PFSK-1 (cell line): ENCODE measurements around the gene NOD2. TPM values are rescaled to one million over a fixed set of nuclear protein-coding genes. Genes with fewer than 3 reads are reported as not detected.

Experiments used
- FOXP2 ChIP-seq: optimal IDR thresholded peaks from 2 replicates; pipeline ENCODE3; 2011; ENCODE audit warnings: borderline replicate concordance, control low read depth, inconsistent platforms; ENCODE audit not compliant: insufficient read depth; ENCODE audit errors: extremely low read length, extremely low read depth
- POLR2AphosphoS5 ChIP-seq: IDR thresholded peaks from 2 replicates; pipeline ENCODE4 v1.6.1; 2012; ENCODE audit warnings: low read depth, mild to moderate bottlenecking, control low read depth, low read length, moderate library complexity
- REST ChIP-seq, 2 experiments: IDR thresholded peaks; 2 replicates each; pipeline versions ENCODE4 v1.6.1 to v1.8.0; 2011 to 2012; ENCODE audit warnings: low read depth in 2 of 2, low read length in 2 of 2, control low read depth in 1 of 2, inconsistent platforms in 1 of 2, mild to moderate bottlenecking in 1 of 2, moderate library complexity in 1 of 2; ENCODE audit not compliant: insufficient read depth in 1 of 2
- SIN3A ChIP-seq: IDR thresholded peaks from 2 replicates; pipeline ENCODE4 v1.6.1; 2012; ENCODE audit warnings: mild to moderate bottlenecking, low read length, moderate library complexity, borderline replicate concordance; ENCODE audit not compliant: insufficient read depth
- TAF1 ChIP-seq: IDR thresholded peaks from 2 replicates; pipeline ENCODE4 v1.6.1; 2012; ENCODE audit warnings: low read length, control low read depth, borderline replicate concordance; ENCODE audit not compliant: insufficient read depth
- polyA plus RNA-seq: library from polyadenylated mRNA; unstranded; fragments of >200 nt; gene quantifications from one replicate; pipeline ENCODE4 v1.2.1, GENCODE V29; 2012; ENCODE audit warnings: low read depth, missing spikeins; ENCODE audit not compliant: insufficient read length

NOD2 gene
- not detected for polyA plus RNA-seq

GRCh38 chr16:50692999-50693781 is at the start of gene NOD2:
NOD2 (plus strand) TSS chr16:50693606; CDS start chr16:50699496, 5,890 bp downstream.
- TF ChIP-seq TAF1 (no peak), POLR2AphosphoS5 (no peak), REST (IDR thresholded peaks at IDR 0.05; ENCODE audit: insufficient read depth in 1 of 2, low read depth in 2 of 2, low read length in 2 of 2) (no peak), FOXP2 (no peak), SIN3A (no peak)

- TF ChIP-seq SIN3A, result no peak
- TF ChIP-seq TAF1, result no peak
- TF ChIP-seq REST (IDR thresholded peaks at IDR 0.05; ENCODE audit: insufficient read depth in 1 of 2, low read depth in 2 of 2, low read length in 2 of 2), result no peak
- TF ChIP-seq POLR2AphosphoS5, result no peak
- TF ChIP-seq FOXP2, result no peak
Measured at GRCh38 chr16:50644245-50644644, 49.2 kb upstream of the NOD2 start.

GRCh38 chr16:50644729-50645128 is 48.7 kb upstream of the NOD2 start:
- no peak for TF ChIP-seq TAF1
- TF ChIP-seq REST (IDR thresholded peaks at IDR 0.05; ENCODE audit: insufficient read depth in 1 of 2, low read depth in 2 of 2, low read length in 2 of 2), result no peak
- no peak for TF ChIP-seq SIN3A
- TF ChIP-seq POLR2AphosphoS5, result no peak
- no peak for TF ChIP-seq FOXP2

GRCh38 chr16:50645563-50646220 is 47.7 kb upstream of the NOD2 start:
- no peak for TF ChIP-seq SIN3A
- TF ChIP-seq FOXP2, result no peak
- TF ChIP-seq POLR2AphosphoS5, result no peak
- TF ChIP-seq TAF1, result no peak
- no peak for TF ChIP-seq REST (IDR thresholded peaks at IDR 0.05; ENCODE audit: insufficient read depth in 1 of 2, low read depth in 2 of 2, low read length in 2 of 2)

DNA sequence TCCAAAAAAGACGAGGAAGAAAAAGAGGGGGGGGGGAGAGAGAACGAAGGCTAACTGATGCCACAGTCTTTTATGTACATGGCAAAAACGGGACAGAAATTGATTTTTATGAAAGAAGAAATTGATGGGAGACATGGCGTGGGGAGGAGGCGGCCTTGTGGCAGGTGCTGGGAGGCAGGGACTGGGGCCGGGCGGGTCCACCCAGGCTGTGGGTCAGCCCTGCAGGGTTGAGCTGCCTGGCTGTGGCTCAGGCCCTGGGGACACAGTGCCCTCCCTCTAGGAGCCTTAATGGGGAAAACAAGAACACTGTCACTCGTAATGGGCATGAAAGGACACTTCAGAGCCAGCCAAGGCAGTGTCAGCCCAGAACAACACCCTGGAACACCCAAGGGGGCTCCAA is 47.1 kb upstream of the NOD2 start:
- no peak for TF ChIP-seq TAF1
- TF ChIP-seq REST (IDR thresholded peaks at IDR 0.05; ENCODE audit: insufficient read depth in 1 of 2, low read depth in 2 of 2, low read length in 2 of 2), result no peak
- TF ChIP-seq FOXP2, result no peak
- TF ChIP-seq POLR2AphosphoS5, result no peak
